Measurements from ENCODE around the gene SORCS3. TPM values are rescaled to one million over a fixed set of nuclear protein-coding genes. Genes with fewer than 3 reads are reported as not detected.

SORCS3 gene
- total and polyA plus RNA-seq, 2 experiments from 2014 or later = not detected

GRCh38 chr10:104908581-104908980 is 267.5 kb downstream of the SORCS3 start:
- no peak for DNase-seq
- Histone ChIP-seq H3K4me1 (ENCODE audit: insufficient read depth) (no peaks in the 10 kb centered on the region), H3K4me3 (no peak overlapping the region), H3K36me3 (ENCODE audit: low read depth) (no peaks in the 10 kb centered on the region), H3K27ac (no peak overlapping the region), H3K79me2 (ENCODE audit: insufficient read depth) (no peaks in the 10 kb centered on the region), H2AFZ (no peak overlapping the region), H4K20me1 (ENCODE audit: insufficient read depth) (no peaks in the 10 kb centered on the region), H3K27me3 (replicated peaks; ENCODE audit: insufficient read depth) (no peaks in the 10 kb centered on the region), H3K9ac (no peak overlapping the region), H3K9me2 (ENCODE audit: insufficient read depth) (no peaks in the 10 kb centered on the region), H3K4me2 (ENCODE audit: unreplicated experiment) (no peak overlapping the region), H3K9me3 (ENCODE audit: low read depth) (no peaks in the 10 kb centered on the region), H3F3A (ENCODE audit: insufficient read depth) (no peaks in the 10 kb centered on the region)
- in situ Hi-C loops (cut with MboI) = loop anchor here (25.0 kb wide), 1 partner anchor 496 kb away; no protein-coding TSS in a partner anchor
- TF ChIP-seq EZH2phosphoT487 (IDR thresholded peaks at IDR 0.05; ENCODE audit: insufficient read depth, low read depth) = no peak
- 17 to 46% methylated on average over 2 of the region's 2 CpGs for WGBS, 2 experiments (ENCODE audit: low coverage in 1 of 2, low lambda C conversion rate in 2 of 2, missing lambda C conversion rate in 2 of 2)

DNA sequence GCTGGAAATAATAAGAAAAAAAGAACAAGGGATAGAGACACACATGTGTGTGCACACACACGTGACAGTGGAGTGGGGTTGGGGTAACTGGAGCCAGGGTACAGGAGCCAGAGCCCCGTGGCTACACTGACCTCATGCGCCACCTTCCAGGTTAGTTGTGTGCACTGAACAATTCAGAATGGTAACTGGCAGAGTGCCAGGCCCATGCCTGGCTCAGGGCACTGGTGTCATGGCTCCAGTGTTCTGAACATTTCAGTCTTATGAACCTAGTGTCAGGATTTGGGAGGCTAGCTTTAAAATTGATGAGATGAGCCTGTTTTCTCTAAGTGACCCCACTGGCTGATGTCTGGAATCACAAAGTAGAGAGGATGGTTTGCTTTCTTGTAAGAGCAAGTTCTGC is 269.6 kb downstream of the SORCS3 start:
- no peaks in the 10 kb centered on the region for H3F3A ChIP-seq (ENCODE audit: insufficient read depth)
- no peak for TF ChIP-seq EZH2phosphoT487 (IDR thresholded peaks at IDR 0.05; ENCODE audit: insufficient read depth, low read depth)
- no peak for TF ChIP-seq EZH2 (IDR thresholded peaks at IDR 0.05; ENCODE audit: insufficient read depth, poor library complexity, severe bottlenecking)
- WGBS, 2 experiments (ENCODE audit: low coverage in 1 of 2, low lambda C conversion rate in 2 of 2, missing lambda C conversion rate in 2 of 2) = 39 to 40% methylated on average over 3 of the region's 3 CpGs
- H3K79me2 ChIP-seq (ENCODE audit: insufficient read depth) = no peaks in the 10 kb centered on the region
- no peak overlapping the region for H3K9ac ChIP-seq
- no peaks in the 10 kb centered on the region for H3K27me3 ChIP-seq (replicated peaks; ENCODE audit: insufficient read depth)
- H3K9me2 ChIP-seq (ENCODE audit: insufficient read depth) = no peaks in the 10 kb centered on the region
- H3K4me1 ChIP-seq (ENCODE audit: insufficient read depth) = no peaks in the 10 kb centered on the region
- H3K36me3 ChIP-seq (ENCODE audit: low read depth) = no peaks in the 10 kb centered on the region
- H2AFZ ChIP-seq = no peak overlapping the region
- no peaks in the 10 kb centered on the region for H4K20me1 ChIP-seq (ENCODE audit: insufficient read depth)
- in situ Hi-C loops (cut with MboI) = loop anchor here (25.0 kb wide), 1 partner anchor 498 kb away; no protein-coding TSS in a partner anchor
- no peak overlapping the region for H3K4me2 ChIP-seq (ENCODE audit: unreplicated experiment)
- no peak overlapping the region for H3K4me3 ChIP-seq
- no peak for DNase-seq
- no peak overlapping the region for H3K27ac ChIP-seq
- no peaks in the 10 kb centered on the region for H3K9me3 ChIP-seq (ENCODE audit: low read depth)

DNA sequence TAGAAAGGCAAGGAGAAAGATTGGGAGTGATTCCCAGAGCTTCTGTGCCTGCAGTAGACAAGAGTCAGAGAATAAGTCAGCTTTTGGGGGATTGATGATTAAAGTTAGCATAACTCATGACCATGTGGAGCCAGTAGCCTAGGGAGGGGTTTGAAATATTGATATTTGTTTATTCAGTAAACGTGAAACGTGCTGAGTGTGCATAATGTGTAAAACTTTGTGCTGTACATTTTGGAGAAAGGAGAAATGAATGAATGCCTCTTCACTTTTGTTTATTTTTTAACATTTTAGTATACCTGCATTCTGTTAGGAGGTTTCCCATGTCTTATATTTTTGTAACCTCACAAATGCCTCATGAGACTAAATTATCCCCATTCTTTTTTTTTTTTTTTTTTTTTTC is 272.3 kb downstream of the SORCS3 start:
- no peaks in the 10 kb centered on the region for H3K9me2 ChIP-seq (ENCODE audit: insufficient read depth)

DNA sequence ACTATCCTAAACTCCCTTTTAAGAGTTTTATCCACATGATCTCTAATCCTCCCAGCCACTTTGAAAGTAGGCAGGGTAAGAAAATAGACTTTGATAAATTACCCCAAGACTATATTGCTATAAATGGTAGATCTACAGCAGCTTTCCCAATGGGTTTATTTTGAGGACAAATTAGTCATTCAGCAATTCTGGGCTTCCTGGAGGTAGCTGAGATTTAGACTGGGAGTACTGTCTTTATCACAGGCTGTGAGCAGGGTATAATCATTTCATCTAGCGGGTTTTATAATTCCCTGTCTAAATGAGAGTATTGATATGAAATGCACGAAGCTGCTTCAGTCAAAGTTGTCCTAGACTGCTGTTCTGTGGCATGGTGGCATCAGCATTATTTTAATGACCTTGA is 279.4 kb downstream of the SORCS3 start:
- H3K9me2 ChIP-seq (ENCODE audit: insufficient read depth) = no peaks in the 10 kb centered on the region
- no peak overlapping the region for H3K4me2 ChIP-seq (ENCODE audit: unreplicated experiment)
- no peak for TF ChIP-seq EZH2phosphoT487 (IDR thresholded peaks at IDR 0.05; ENCODE audit: insufficient read depth, low read depth)
- no peak for TF ChIP-seq EZH2 (IDR thresholded peaks at IDR 0.05; ENCODE audit: insufficient read depth, poor library complexity, severe bottlenecking)
- no peak overlapping the region for H3K4me3 ChIP-seq
- no peaks in the 10 kb centered on the region for H4K20me1 ChIP-seq (ENCODE audit: insufficient read depth)
- H3K27ac ChIP-seq = no peak overlapping the region
- no peaks in the 10 kb centered on the region for H3K4me1 ChIP-seq (ENCODE audit: insufficient read depth)
- in situ Hi-C loops (cut with MboI) = loop anchor here (25.0 kb wide), 1 partner anchor 508 kb away; no protein-coding TSS in a partner anchor
- no peaks in the 10 kb centered on the region for H3K27me3 ChIP-seq (replicated peaks; ENCODE audit: insufficient read depth)
- H2AFZ ChIP-seq = no peak overlapping the region
- no peak for DNase-seq
- no peaks in the 10 kb centered on the region for H3K79me2 ChIP-seq (ENCODE audit: insufficient read depth)
- no peaks in the 10 kb centered on the region for H3K36me3 ChIP-seq (ENCODE audit: low read depth)
- no peak overlapping the region for H3K9ac ChIP-seq
- WGBS, 2 experiments (ENCODE audit: low coverage in 1 of 2, low lambda C conversion rate in 2 of 2, missing lambda C conversion rate in 2 of 2) = 37 to 42% methylated on average over 2 of the region's 2 CpGs
- H3F3A ChIP-seq (ENCODE audit: insufficient read depth) = no peaks in the 10 kb centered on the region
- no peaks in the 10 kb centered on the region for H3K9me3 ChIP-seq (ENCODE audit: low read depth)

More for the DNA sequence above, 272.3 kb downstream of the SORCS3 start:
- Histone ChIP-seq H3K4me2 (ENCODE audit: unreplicated experiment) (no peak overlapping the region), H3K79me2 (ENCODE audit: insufficient read depth) (no peaks in the 10 kb centered on the region), H3K9ac (no peak overlapping the region), H3F3A (ENCODE audit: insufficient read depth) (no peaks in the 10 kb centered on the region), H3K4me1 (ENCODE audit: insufficient read depth) (no peaks in the 10 kb centered on the region), H3K9me3 (ENCODE audit: low read depth) (no peaks in the 10 kb centered on the region), H3K27ac (no peak overlapping the region), H2AFZ (no peak overlapping the region), H3K4me3 (no peak overlapping the region), H4K20me1 (ENCODE audit: insufficient read depth) (no peaks in the 10 kb centered on the region), H3K27me3 (replicated peaks; ENCODE audit: insufficient read depth) (no peaks in the 10 kb centered on the region), H3K36me3 (ENCODE audit: low read depth) (no peaks in the 10 kb centered on the region)
- in situ Hi-C loops (cut with MboI) = loop anchor here (25.0 kb wide), 1 partner anchor 501 kb away; no protein-coding TSS in a partner anchor
- DNase-seq = no peak
- no peak for TF ChIP-seq EZH2 (IDR thresholded peaks at IDR 0.05; ENCODE audit: insufficient read depth, poor library complexity, severe bottlenecking)
- TF ChIP-seq EZH2phosphoT487 (IDR thresholded peaks at IDR 0.05; ENCODE audit: insufficient read depth, low read depth) = no peak
- WGBS, 2 experiments (ENCODE audit: low coverage in 1 of 2, low lambda C conversion rate in 2 of 2, missing lambda C conversion rate in 2 of 2) = 38 to 41% methylated on average over 2 of the region's 2 CpGs

DNA sequence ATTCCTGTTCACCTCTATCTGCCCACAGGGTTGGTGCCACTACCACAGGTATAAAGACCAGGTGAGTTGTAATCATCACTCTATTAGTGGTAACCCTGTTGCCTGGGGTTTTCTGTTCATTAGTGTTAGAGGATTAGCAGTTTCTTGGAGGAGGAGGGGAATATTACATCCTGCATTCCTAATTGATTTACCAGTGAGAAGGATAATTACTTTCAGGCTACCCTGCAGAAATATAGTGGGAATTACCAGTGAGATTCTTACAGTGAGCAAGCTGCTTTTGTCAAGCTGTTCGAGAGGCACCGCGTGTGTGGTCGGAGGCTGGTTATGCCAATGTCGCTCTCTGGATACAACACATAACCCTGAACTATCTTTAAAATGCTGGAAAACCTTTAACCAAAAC is 280.7 kb downstream of the SORCS3 start:
- Histone ChIP-seq H2AFZ (no peak overlapping the region), H4K20me1 (ENCODE audit: insufficient read depth) (no peaks in the 10 kb centered on the region), H3F3A (ENCODE audit: insufficient read depth) (no peaks in the 10 kb centered on the region), H3K36me3 (ENCODE audit: low read depth) (no peaks in the 10 kb centered on the region), H3K27ac (no peak overlapping the region), H3K9me3 (ENCODE audit: low read depth) (no peaks in the 10 kb centered on the region), H3K4me1 (ENCODE audit: insufficient read depth) (no peaks in the 10 kb centered on the region), H3K79me2 (ENCODE audit: insufficient read depth) (no peaks in the 10 kb centered on the region), H3K9ac (no peak overlapping the region), H3K27me3 (replicated peaks; ENCODE audit: insufficient read depth) (no peaks in the 10 kb centered on the region), H3K4me2 (ENCODE audit: unreplicated experiment) (no peak overlapping the region), H3K4me3 (no peak overlapping the region), H3K9me2 (ENCODE audit: insufficient read depth) (no peaks in the 10 kb centered on the region)
- no peak for TF ChIP-seq EZH2 (IDR thresholded peaks at IDR 0.05; ENCODE audit: insufficient read depth, poor library complexity, severe bottlenecking)
- no peak for TF ChIP-seq EZH2phosphoT487 (IDR thresholded peaks at IDR 0.05; ENCODE audit: insufficient read depth, low read depth)
- in situ Hi-C loops (cut with MboI) = loop anchor here (25.0 kb wide), 1 partner anchor 509 kb away; no protein-coding TSS in a partner anchor
- 59 to 64% methylated on average over 5 of the region's 5 CpGs for WGBS, 2 experiments (ENCODE audit: low coverage in 1 of 2, low lambda C conversion rate in 2 of 2, missing lambda C conversion rate in 2 of 2)
- no peak for DNase-seq
